ENCODE results near the gene TMEM129. TPM values are rescaled to one million over a fixed set of nuclear protein-coding genes. Genes with fewer than 3 reads are reported as not detected.

TMEM129 gene
- total and polyA plus RNA-seq, 2 donors (not counting 1 experiment from before 2014, with no cell fraction given) = 15.0 to 39.6 TPM

GRCh38 chr4:1739358-1739757, 18.2 kb upstream of the TMEM129 start:
- Histone ChIP-seq H2AFZ (ENCODE audit: low read length) (no peak overlapping the region), H4K20me1 (ENCODE audit: control insufficient read depth, extremely low read depth, insufficient read depth, low read length) (no peaks in the 10 kb centered on the region), H3K4me2 (ENCODE audit: extremely low read depth, insufficient read depth, low read length) (no peak overlapping the region), H3K4me3 (replicated peaks in 1 of 4; ENCODE audit: control extremely low read depth in 1 of 4, insufficient read depth in 1 of 4, low read depth in 3 of 4, low read length in 4 of 4) (no peak overlapping the region), H3K36me3 (ENCODE audit: control insufficient read depth, insufficient read depth, low read length) (peaks cover 42% of the 10 kb centered on the region), H3K27ac (ENCODE audit: insufficient read depth, low read length) (no peak overlapping the region), H3K9ac (ENCODE audit: insufficient read depth, low read length) (no peak overlapping the region), H3K27me3 (ENCODE audit: control insufficient read depth, insufficient read depth, low read length) (no peaks in the 10 kb centered on the region), H3K79me2 (ENCODE audit: control insufficient read depth, insufficient read depth, low read length) (no peaks in the 10 kb centered on the region), H3K9me3 (ENCODE audit: control insufficient read depth, insufficient read depth, low read depth, low read length) (peaks cover 2% of the 10 kb centered on the region), H3K4me1 (ENCODE audit: control insufficient read depth, extremely low read depth, insufficient read depth, low read length) (no peaks in the 10 kb centered on the region)
- no peak for TF ChIP-seq CTCF (conservative IDR thresholded peaks at IDR 0.05 in 1 of 2, IDR thresholded peaks at IDR 0.05 in 1 of 2; ENCODE audit: low read depth in 1 of 2, low read length in 2 of 2)
- TF ChIP-seq EZH2 (IDR thresholded peaks at IDR 0.05; ENCODE audit: low read length, missing control alignments) = no peak
- no peak for DNase-seq (ENCODE audit: low read depth in 2 of 2)

DNA sequence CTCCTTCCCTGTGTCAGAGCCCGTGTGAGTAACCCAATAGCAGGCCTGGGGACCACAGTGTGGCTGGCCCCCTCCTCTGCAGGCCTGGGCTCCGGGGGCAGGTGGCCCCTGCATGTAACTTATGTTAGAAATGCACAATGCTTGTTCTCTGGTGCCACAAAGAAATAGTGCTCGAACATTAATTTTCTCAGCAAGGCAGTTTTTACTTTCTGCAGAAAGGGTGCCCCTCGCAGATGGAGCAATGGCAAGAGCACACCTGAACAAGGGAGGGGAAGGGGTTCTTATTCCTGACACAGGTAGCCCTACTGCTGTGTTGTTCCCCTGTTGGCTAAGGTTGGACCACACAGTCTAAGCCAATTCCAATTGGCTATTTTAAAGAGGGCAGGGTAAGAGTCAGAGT, 17.3 kb upstream of the TMEM129 start:
- no peaks in the 10 kb centered on the region for H3K79me2 ChIP-seq (ENCODE audit: control insufficient read depth, insufficient read depth, low read length)
- TF ChIP-seq EZH2 (IDR thresholded peaks at IDR 0.05; ENCODE audit: low read length, missing control alignments) (no peak), CTCF (conservative IDR thresholded peaks at IDR 0.05 in 1 of 2, IDR thresholded peaks at IDR 0.05 in 1 of 2; ENCODE audit: low read depth in 1 of 2, low read length in 2 of 2) (no peak)

GRCh38 chr4:1737666-1738065, 16.5 kb upstream of the TMEM129 start:
- no peak overlapping the region for H3K4me3 ChIP-seq (replicated peaks in 1 of 4; ENCODE audit: control extremely low read depth in 1 of 4, insufficient read depth in 1 of 4, low read depth in 3 of 4, low read length in 4 of 4)
- no peak for DNase-seq (ENCODE audit: low read depth in 2 of 2)
- H3K27ac ChIP-seq (ENCODE audit: insufficient read depth, low read length) = no peak overlapping the region
- no peak overlapping the region for H2AFZ ChIP-seq (ENCODE audit: low read length)
- peaks cover 43% of the 10 kb centered on the region for H3K36me3 ChIP-seq (ENCODE audit: control insufficient read depth, insufficient read depth, low read length)
- no peak overlapping the region for H3K9ac ChIP-seq (ENCODE audit: insufficient read depth, low read length)
- no peak overlapping the region for H3K4me2 ChIP-seq (ENCODE audit: extremely low read depth, insufficient read depth, low read length)
- peaks cover 3% of the 10 kb centered on the region for H3K79me2 ChIP-seq (ENCODE audit: control insufficient read depth, insufficient read depth, low read length)
- no peaks in the 10 kb centered on the region for H3K27me3 ChIP-seq (ENCODE audit: control insufficient read depth, insufficient read depth, low read length)
- no peaks in the 10 kb centered on the region for H4K20me1 ChIP-seq (ENCODE audit: control insufficient read depth, extremely low read depth, insufficient read depth, low read length)
- H3K4me1 ChIP-seq (ENCODE audit: control insufficient read depth, extremely low read depth, insufficient read depth, low read length) = no peaks in the 10 kb centered on the region
- peaks cover 2% of the 10 kb centered on the region for H3K9me3 ChIP-seq (ENCODE audit: control insufficient read depth, insufficient read depth, low read depth, low read length)
- TF ChIP-seq EZH2 (IDR thresholded peaks at IDR 0.05; ENCODE audit: low read length, missing control alignments) (no peak), CTCF (conservative IDR thresholded peaks at IDR 0.05 in 1 of 2, IDR thresholded peaks at IDR 0.05 in 1 of 2; ENCODE audit: low read depth in 1 of 2, low read length in 2 of 2) (no peak)

More for the DNA sequence above, 17.3 kb upstream of the TMEM129 start:
- no peak for DNase-seq (ENCODE audit: low read depth in 2 of 2)
- Histone ChIP-seq H4K20me1 (ENCODE audit: control insufficient read depth, extremely low read depth, insufficient read depth, low read length) (no peaks in the 10 kb centered on the region), H3K4me1 (ENCODE audit: control insufficient read depth, extremely low read depth, insufficient read depth, low read length) (no peaks in the 10 kb centered on the region), H3K4me2 (ENCODE audit: extremely low read depth, insufficient read depth, low read length) (no peak overlapping the region), H3K36me3 (ENCODE audit: control insufficient read depth, insufficient read depth, low read length) (peaks cover 42% of the 10 kb centered on the region), H3K4me3 (replicated peaks in 1 of 4; ENCODE audit: control extremely low read depth in 1 of 4, insufficient read depth in 1 of 4, low read depth in 3 of 4, low read length in 4 of 4) (no peak overlapping the region), H2AFZ (ENCODE audit: low read length) (no peak overlapping the region), H3K27ac (ENCODE audit: insufficient read depth, low read length) (no peak overlapping the region), H3K9ac (ENCODE audit: insufficient read depth, low read length) (no peak overlapping the region), H3K27me3 (ENCODE audit: control insufficient read depth, insufficient read depth, low read length) (no peaks in the 10 kb centered on the region), H3K9me3 (ENCODE audit: control insufficient read depth, insufficient read depth, low read depth, low read length) (peaks cover 2% of the 10 kb centered on the region)
